SW480 (cell line): ENCODE data around the gene SOCS3.
A peak's percentile ranks its signal among the peaks of the same experiment; 100 is the strongest.

ENCODE experiments used
- DNase-seq: peaks from one replicate; pipeline ENCODE4 v3.0.0-alpha.2; 2016; ENCODE audit warnings: low spot score

The SOCS3 gene

DNA sequence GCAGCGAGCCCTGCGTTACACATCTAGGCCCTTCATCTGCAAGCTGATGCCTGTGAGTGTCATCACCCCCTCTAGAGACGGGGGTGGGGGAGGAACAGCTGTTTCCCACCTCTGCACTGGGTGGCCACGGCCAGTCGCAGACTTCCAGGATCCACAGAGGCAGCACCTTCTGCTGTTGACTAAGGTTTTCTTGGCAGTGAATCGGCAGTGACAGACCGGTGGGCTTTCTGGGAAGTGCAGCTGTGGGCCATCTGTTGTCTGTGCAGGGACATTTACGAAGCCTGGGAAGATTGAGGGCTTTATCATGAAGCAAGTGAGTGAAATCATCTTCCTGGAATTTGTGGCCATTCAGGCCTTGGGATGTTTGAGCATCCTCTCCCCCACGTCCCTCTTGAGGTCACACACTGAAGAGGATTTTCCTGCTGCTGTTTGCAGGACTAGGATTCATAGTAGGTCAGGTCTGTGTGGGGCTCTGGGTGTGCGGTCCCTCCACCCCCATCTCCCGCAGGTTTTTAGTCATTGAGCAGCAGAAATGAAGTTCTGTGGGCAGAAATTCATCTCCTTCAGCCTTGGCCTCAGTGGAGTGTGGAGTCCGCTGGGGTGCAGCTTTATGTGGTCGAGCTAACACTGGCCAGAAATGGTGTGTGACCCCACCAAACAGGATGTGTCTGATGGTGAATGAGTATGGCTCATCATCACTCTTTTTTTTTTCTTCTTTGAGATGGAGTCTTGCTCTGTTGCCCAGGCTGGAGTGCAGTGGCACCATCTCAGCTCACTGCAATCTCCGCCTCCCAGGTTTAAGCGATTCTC, 30.6 kb upstream of the SOCS3 start:
- peak; percentile 14 for DNase-seq

- no peak for DNase-seq
Observed at GRCh38 chr17:78387977-78388941, 28.4 kb upstream of the SOCS3 start.

GRCh38 chr17:78384479-78385175, 24.8 kb upstream of the SOCS3 start:
- DNase-seq, result no peak

DNA sequence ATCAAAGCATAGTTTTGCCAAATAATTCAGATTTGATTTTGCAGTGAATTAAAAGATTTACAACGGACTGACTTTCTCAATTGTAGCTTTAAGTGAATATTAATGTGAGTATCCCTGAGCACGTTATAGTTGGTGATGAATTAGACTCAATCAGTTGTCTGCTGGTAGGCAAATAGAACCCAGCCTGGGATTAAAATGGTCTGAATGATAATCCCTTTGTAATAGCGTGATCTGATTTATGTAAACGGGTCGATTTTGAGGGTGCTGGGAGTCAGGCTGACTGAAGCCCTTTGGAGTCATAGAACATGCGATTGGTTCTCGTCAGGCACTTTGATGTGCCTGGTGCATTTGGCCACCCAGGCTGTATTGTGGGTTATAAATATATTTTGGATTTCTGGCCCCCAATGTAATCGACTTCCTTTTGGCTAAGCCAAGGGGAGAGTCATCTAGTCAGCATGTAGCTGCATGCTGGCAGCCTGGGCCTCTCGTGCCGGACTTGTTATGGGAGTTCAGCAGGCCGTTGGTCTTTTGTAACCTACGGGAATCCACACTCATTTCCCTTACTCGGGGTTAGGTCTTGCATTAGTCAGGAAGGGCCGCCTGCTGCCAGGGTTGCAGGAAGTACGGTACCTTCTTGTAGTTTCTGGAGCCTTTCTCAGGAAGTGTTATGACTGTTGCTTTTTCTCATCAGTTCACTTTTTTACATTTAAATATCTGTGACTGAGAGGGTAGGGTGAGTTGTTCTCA, 24.0 kb upstream of the SOCS3 start:
- DNase-seq, result no peak

GRCh38 chr17:78381601-78382232, 21.8 kb upstream of the SOCS3 start:
- no peak for DNase-seq

DNA sequence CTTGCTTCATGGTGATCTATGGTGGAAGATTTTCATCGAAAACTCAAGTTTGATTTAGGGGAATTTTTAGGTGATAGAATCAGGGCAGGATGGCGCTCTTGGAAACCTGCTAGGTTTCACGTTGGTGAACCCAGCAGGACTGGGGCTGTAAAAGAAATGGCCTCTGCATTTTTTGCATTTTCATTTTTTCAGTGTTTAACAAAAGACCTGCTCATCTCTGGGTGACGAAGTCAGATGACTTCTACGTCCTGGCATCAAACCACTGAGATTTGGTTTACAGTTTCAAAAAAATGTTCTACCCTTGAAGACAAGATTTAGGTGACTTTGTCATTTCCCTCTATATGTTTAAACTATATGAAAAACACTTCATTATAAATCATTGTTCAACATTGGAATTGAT, 20.5 kb upstream of the SOCS3 start:
- DNase-seq, result no peak

GRCh38 chr17:78379131-78379491, 19.2 kb upstream of the SOCS3 start:
- DNase-seq, result no peak

DNA sequence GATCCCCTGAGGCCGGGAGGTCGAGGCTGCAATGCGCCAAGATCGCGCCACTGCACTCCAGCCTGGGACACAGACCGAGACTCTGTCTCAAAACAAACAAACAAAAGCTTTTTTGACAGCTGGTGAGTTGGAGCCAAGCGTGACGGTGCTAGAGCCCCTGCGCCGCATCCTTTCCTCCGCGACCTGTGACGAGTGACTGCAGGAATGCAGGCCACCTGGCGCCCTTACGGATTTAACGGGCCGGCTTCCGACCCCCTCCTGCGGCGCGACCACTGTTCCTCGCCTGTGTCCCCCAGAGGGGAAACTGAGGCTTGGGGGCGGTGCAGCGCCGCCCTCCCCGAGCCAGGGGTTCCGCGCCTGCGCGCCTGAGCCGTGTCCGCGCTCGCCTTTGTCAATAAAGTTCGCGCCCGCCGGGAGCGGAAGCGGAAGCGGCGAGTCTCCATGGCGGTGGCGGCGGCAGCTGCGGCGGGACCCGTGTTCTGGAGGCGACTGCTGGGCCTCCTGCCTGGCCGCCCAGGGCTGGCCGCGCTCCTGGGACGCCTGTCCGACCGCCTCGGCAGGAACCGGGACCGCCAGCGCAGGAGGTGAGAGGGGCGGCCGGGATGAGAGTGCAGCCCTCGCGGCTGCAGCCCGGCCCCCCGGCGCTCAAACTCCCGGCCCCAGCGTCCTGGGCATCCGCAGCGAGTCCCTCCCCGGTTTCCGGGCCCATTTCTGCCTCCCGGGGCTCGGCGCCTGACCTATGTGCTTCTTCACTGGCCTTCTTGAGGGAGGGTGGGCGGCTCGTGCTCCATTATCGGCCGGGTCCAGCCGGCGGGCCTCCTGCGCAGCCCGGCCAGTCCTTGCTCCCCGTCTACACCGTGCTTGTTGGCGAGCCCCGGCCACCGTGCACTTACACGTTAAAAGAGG, 18.6 kb upstream of the SOCS3 start, which contains the start of gene PGS1:
PGS1 (plus strand) TSS at position 425 of the 906 bp plus-strand sequence; CDS start at position 442, 17 bp downstream.
- peak; percentile 48 for DNase-seq

DNA sequence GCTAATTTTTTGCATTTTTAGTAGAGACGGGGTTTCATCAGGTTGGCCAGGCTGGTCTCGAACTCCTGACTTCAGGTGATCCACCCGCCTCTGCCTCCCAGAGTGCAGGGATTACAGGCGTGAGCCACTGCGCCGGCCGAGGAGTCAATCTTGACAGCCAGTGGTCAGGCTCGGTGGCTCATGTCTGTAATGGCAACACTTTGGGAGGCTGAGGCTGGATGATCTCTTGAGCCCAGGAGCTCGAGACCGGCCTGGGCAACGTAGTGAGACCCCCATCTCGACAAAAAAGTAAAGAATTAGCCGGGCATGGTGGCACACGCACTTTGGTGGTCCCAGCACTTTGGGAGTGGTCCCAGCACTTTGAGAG, 18.0 kb upstream of the SOCS3 start:
- DNase-seq, result no peak

GRCh38 chr17:78376161-78376560, 16.3 kb upstream of the SOCS3 start:
- no peak for DNase-seq

- no peak for DNase-seq
Observed at GRCh38 chr17:78375401-78376151, 15.7 kb upstream of the SOCS3 start.

DNA sequence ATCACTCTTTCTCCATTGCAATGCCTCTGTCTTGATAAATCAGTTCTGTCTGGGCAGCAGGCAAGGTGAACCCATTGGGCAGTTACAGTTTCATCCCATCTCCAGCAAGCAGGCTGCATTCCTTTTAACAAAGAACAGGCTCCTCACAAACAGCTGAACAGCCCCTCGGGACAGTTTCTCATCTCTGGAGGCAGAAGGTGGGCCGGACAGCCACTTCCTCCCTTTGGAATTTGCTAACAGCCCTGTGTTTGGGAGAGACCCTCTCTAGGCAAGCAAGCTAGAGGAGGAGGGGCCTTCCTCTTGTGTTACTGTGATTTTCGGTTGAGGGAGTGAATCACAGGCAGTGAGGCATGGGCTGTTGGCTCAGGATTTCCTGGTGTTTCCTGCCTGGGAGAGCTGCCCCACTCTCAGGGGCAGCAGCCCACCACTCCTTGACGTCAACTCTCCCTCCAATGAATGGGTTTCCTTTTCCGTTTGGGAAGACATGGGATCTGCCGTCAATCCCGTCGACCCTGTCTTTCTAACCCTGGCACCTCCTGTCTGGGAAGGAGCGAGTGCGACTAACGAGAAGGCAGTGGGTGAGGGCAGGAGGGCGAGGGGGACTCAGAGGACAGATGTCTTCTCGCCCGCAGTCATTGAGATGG, 14.9 kb upstream of the SOCS3 start:
- DNase-seq, result no peak

GRCh38 chr17:78374189-78374588, 14.3 kb upstream of the SOCS3 start:
- DNase-seq, result no peak

- no peak for DNase-seq
Observed at GRCh38 chr17:78372841-78373240, 13.0 kb upstream of the SOCS3 start.

- DNase-seq, result no peak
Observed at GRCh38 chr17:78371056-78371455, 11.2 kb upstream of the SOCS3 start.

DNA sequence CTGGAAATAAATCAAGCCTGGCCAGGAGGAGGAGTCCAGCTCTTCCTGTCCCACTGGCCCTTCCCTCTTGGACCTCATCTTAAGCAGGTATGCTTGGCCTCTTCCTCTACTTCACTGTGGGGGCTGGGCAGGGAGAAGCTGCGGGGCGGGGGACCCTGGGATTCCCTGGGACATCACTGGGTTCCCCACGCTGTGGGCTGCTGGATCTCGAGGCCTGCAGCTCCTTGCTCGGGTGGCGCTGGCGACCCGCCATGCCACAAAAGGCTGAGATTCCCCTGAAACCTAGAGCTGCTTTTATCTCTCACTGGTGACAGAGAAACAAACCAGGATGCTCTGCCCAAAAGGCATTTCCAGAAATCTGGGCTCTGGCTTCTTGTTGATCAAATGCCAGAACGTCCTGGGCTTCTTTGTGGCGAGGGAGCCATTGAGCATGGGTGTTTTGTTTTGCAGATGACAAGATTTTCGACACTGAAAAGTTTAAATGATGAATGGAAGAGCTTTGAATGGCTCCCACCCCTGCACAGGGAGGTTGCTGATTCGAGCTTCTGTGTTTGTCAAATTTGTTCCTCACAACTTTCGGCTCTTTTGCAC, 10.0 kb upstream of the SOCS3 start:
- DNase-seq, result no peak

DNA sequence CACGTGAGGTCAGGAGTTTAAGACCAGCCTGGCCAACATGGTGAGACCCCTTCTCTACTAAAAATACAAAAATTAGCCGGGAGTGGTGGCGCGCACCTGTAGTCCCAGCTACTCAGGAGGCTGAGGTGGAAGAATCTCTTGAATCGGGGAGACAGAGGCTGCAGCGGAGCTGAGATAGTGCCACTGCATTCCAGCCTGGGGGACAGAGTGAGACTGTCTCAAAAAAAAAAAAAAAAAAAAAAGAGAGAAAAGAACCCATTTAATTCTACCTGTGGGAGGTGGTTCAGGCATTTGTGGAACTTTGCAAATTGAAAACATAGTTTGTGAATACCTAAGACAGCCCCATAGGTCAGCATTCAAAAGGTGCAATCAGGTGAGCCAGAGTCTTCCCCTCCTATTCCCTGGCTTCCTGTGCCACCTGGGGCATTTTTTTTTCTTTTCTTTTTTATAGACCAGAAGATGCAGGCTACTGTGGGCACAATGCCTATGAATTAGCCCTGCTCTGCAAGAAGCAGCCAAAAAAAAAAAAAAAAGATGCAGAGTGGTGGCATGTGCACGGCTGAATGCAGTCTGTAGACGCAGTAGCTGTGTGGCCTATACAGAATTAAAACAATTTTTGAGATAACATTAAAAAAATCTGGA, 9.1 kb upstream of the SOCS3 start:
- DNase-seq, result no peak

DNA sequence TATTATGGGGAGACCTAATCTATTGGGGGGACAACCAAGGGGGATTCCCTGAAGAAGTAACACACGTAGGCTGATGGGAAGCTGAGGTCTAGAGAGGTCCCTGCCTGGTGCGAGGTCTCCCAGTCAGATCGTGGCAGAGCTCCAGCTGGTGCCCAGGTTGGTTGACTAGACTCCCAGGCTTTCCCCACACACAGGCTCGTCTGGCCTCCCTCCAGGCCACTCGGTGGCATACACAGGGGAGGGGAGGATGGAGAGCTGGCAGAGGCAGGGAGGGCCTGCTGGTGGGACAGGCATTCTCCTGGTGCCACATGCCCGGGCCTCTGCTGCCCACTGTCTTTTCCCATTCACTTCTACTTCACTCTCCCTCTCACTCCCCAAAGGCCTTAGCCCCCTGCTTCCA, 8.5 kb upstream of the SOCS3 start:
- DNase-seq, result no peak
